H9 (cell line): ENCODE measurements around the gene FJX1. TPM values are rescaled to one million over a fixed set of nuclear protein-coding genes. Genes with fewer than 3 reads are reported as not detected.

Experiments used
- DNase-seq: peaks from one replicate; pipeline ENCODE4 v3.0.0-alpha.2; 2017
- H2AFZ ChIP-seq: one replicate; pipeline ENCODE4 v1.6.1; 2013; ENCODE audit warnings: mild to moderate bottlenecking, low read length, control low read depth, moderate library complexity
- H2AK5ac ChIP-seq: 2 replicates; pipeline ENCODE4 v1.6.1; 2013; ENCODE audit warnings: low read length, control low read depth, mixed read lengths; ENCODE audit not compliant: insufficient read length
- H2BK120ac ChIP-seq: one replicate; pipeline ENCODE4 v1.6.1; 2013; ENCODE audit warnings: low read depth, mild to moderate bottlenecking, low read length, control low read depth, inconsistent platforms; ENCODE audit not compliant: poor library complexity, severe bottlenecking
- H2BK12ac ChIP-seq: 2 replicates; pipeline ENCODE4 v1.6.1; 2013; ENCODE audit warnings: low read length, control low read depth, mixed read lengths, low read depth; ENCODE audit not compliant: insufficient read length
- H2BK15ac ChIP-seq: 2 replicates; pipeline ENCODE4 v1.6.1; 2013; ENCODE audit warnings: low read depth, low read length, control low read depth
- H2BK20ac ChIP-seq: one replicate; pipeline ENCODE4 v1.6.1; 2013; ENCODE audit warnings: low read depth, mild to moderate bottlenecking, low read length, control low read depth, inconsistent platforms; ENCODE audit not compliant: poor library complexity, severe bottlenecking
- H2BK5ac ChIP-seq: 2 replicates; pipeline ENCODE4 v1.6.1; 2013; ENCODE audit warnings: low read length, control low read depth, mixed read lengths; ENCODE audit not compliant: insufficient read length
- H3K14ac ChIP-seq: 2 replicates; pipeline ENCODE4 v1.6.1; 2013; ENCODE audit warnings: low read length, control low read depth; ENCODE audit not compliant: insufficient read depth
- H3K18ac ChIP-seq: 2 replicates; pipeline ENCODE4 v1.6.1; 2013; ENCODE audit warnings: low read depth, mild to moderate bottlenecking, mixed read lengths, low read length, control low read depth; ENCODE audit not compliant: insufficient read length
- H3K23ac ChIP-seq: 2 replicates; pipeline ENCODE4 v1.6.1; 2013; ENCODE audit warnings: low read length, control low read depth, mixed read lengths, low read depth; ENCODE audit not compliant: insufficient read length
- H3K23me2 ChIP-seq: 2 replicates; pipeline ENCODE4 v1.6.1; 2013; ENCODE audit warnings: low read depth, mild to moderate bottlenecking, mixed read lengths, low read length, control low read depth; ENCODE audit not compliant: insufficient read length, poor library complexity, severe bottlenecking
- H3K27ac ChIP-seq: 2 replicates; pipeline ENCODE4 v1.5.1; 2013; ENCODE audit warnings: low read length, control low read depth, mixed read lengths, low read depth; ENCODE audit not compliant: insufficient read length
- H3K27me3 ChIP-seq: 2 replicates; pipeline ENCODE4 v1.6.1; 2013; ENCODE audit warnings: low read length, control low read depth, inconsistent platforms; ENCODE audit not compliant: insufficient read depth
- H3K4ac ChIP-seq: 2 replicates; pipeline ENCODE4 v1.6.1; 2013; ENCODE audit warnings: low read depth, mild to moderate bottlenecking, control low read depth, inconsistent platforms, low read length, moderate library complexity
- H3K4me1 ChIP-seq: 2 replicates; pipeline ENCODE4 v1.6.1; 2013; ENCODE audit warnings: low read length, control low read depth, inconsistent platforms; ENCODE audit not compliant: insufficient read depth
- H3K4me2 ChIP-seq: 2 replicates; pipeline ENCODE4 v1.6.1; 2013; ENCODE audit warnings: low read length, control low read depth, mixed read lengths; ENCODE audit not compliant: insufficient read length, insufficient read depth
- H3K56ac ChIP-seq: 2 replicates; pipeline ENCODE4 v1.6.1; 2013; ENCODE audit warnings: low read depth, mild to moderate bottlenecking, mixed read lengths, low read length, control low read depth; ENCODE audit not compliant: insufficient read length
- H3K79me1 ChIP-seq: 2 replicates; pipeline ENCODE4 v1.6.1; 2013; ENCODE audit warnings: low read depth, mild to moderate bottlenecking, moderate library complexity, low read length, control low read depth, inconsistent platforms; ENCODE audit not compliant: insufficient read depth, poor library complexity, severe bottlenecking
- H3K79me2 ChIP-seq: 2 replicates; pipeline ENCODE4 v1.6.1; 2013; ENCODE audit warnings: low read length, control low read depth, inconsistent platforms; ENCODE audit not compliant: insufficient read depth
- H3K9ac ChIP-seq: 2 replicates; pipeline ENCODE4 v1.6.1; 2013; ENCODE audit warnings: low read length, control low read depth, mixed read lengths; ENCODE audit not compliant: insufficient read length; ENCODE audit errors: extremely low read depth
- H3K9me3 ChIP-seq: one replicate; pipeline ENCODE4 v1.6.1; 2013; ENCODE audit warnings: low read depth, low read length, inconsistent platforms; ENCODE audit not compliant: control insufficient read depth
- H3T11ph ChIP-seq: one replicate; pipeline ENCODE4 v1.6.1; 2013; ENCODE audit warnings: mild to moderate bottlenecking, low read length, control low read depth, inconsistent platforms
- H4K20me1 ChIP-seq: one replicate; pipeline ENCODE4 v1.6.1; 2013; ENCODE audit not compliant: control insufficient read depth, insufficient read length, insufficient read depth
- H4K5ac ChIP-seq: 2 replicates; pipeline ENCODE4 v1.6.1; 2013; ENCODE audit warnings: low read depth, mild to moderate bottlenecking, mixed read lengths, low read length, control low read depth; ENCODE audit not compliant: insufficient read length
- H4K8ac ChIP-seq: replicated peaks from 2 replicates; pipeline ENCODE4 v1.6.1; 2013; ENCODE audit warnings: low read length, control low read depth, mixed read lengths, low read depth; ENCODE audit not compliant: insufficient read length
- H4K91ac ChIP-seq: 2 replicates; pipeline ENCODE4 v1.6.1; 2013; ENCODE audit warnings: low read depth, mild to moderate bottlenecking, moderate library complexity, mixed read lengths, low read length, control low read depth; ENCODE audit not compliant: insufficient read length
- H3K27ac Mint-ChIP-seq, 3 experiments: 2 replicates in 2 of 3; 3 replicates in 1 of 3; pipeline ENCODE4 v1.8.0; 2020 to 2021; ENCODE audit warnings: mixed read lengths in 3 of 3, mild to moderate bottlenecking in 1 of 3, moderate library complexity in 1 of 3
- H3K27me3 Mint-ChIP-seq: 2 replicates; pipeline ENCODE4 v1.8.0; 2021; ENCODE audit warnings: low read depth, mild to moderate bottlenecking, moderate library complexity, mixed read lengths
- H3K36me3 Mint-ChIP-seq, 3 experiments: 2 replicates in 2 of 3; 3 replicates in 1 of 3; pipeline ENCODE4 v1.8.0; 2020 to 2021; ENCODE audit warnings: low read depth in 3 of 3, mixed read lengths in 3 of 3; ENCODE audit not compliant: insufficient read depth in 1 of 3
- H3K4me1 Mint-ChIP-seq, 2 experiments: 2 replicates each; pipeline ENCODE4 v1.8.0; 2020; ENCODE audit warnings: mixed read lengths in 2 of 2
- H3K4me3 Mint-ChIP-seq, 2 experiments: 2 replicates in 1 of 2; 3 replicates in 1 of 2; pipeline ENCODE4 v1.8.0; 2020 to 2021; ENCODE audit warnings: mild to moderate bottlenecking in 2 of 2, mixed read lengths in 2 of 2, moderate library complexity in 1 of 2
- H3K9me3 Mint-ChIP-seq, 2 experiments: 2 replicates in 1 of 2; 3 replicates in 1 of 2; pipeline ENCODE4 v1.8.0; 2020; ENCODE audit warnings: mild to moderate bottlenecking in 2 of 2, mixed read lengths in 2 of 2, moderate library complexity in 1 of 2
- WGBS: extraction: QIAGEN DNeasy Blood & Tissue Kit; methylation state at CpG from one replicate; pipeline ENCODE4 v1.1.7; 2013; ENCODE audit warnings: missing lambda C conversion rate, low lambda C conversion rate, mixed read lengths; ENCODE audit not compliant: insufficient read length; ENCODE audit errors: extremely low coverage; 5-methylcytosine and 5-hydroxymethylcytosine counted together
- total RNA-seq: library from RNA; stranded (reverse); gene quantifications from 2 replicates; pipeline ENCODE4 v1.2.1, GENCODE V29; 2021
- TF ChIP-seq, protein P1 (sequence below): fragments of 200-600 bp; sonication (generic); conservative IDR thresholded peaks from 3 replicates; pipeline ENCODE4 v1.8.0; 2021; ENCODE audit warnings: antibody characterized with exemption, mild to moderate bottlenecking

FJX1 gene
- total RNA-seq, 1 experiment from 2014 or later: 11.5 TPM

DNA sequence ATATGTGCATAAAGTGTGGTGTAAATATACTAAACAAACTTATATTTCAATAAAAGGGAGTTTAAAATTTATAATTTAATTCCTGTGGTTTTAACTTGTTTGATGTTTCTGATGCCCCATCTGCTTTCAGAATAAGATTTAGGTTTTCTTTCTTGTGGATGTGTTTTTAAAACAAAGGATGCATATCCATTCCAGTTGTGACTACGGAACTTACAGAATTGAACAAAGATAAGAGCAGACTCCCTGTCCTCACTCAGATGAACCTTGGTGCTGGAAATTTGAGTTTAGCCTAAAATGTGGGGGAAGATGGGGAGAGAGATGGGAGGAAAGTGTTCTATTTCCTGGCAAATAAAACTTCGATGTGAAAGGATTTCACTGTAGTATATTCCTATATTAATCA lies 2.5 kb downstream of the FJX1 start:
- Histone ChIP-seq H3K23ac (no peak overlapping the region), H4K5ac (no peak overlapping the region), H3K27me3 (peaks cover 5% of the 10 kb centered on the region; the same call in 1 of the 2 replicates), H2AFZ (no peak overlapping the region), H3K18ac (no peak overlapping the region), H2BK120ac (no peak overlapping the region), H2BK12ac (no peak overlapping the region), H2AK5ac (no peak overlapping the region), H3K14ac (no peak overlapping the region), H3K9ac (no peak overlapping the region), H4K91ac (no peak overlapping the region), H3K56ac (no peak overlapping the region), H4K20me1 (no peaks in the 10 kb centered on the region), H2BK5ac (no peak overlapping the region), H3K79me1 (no peaks in the 10 kb centered on the region), H4K8ac (no peak overlapping the region), H3K27ac (no peak overlapping the region), H3K4ac (no peak overlapping the region), H3K79me2 (no peaks in the 10 kb centered on the region), H3T11ph (no peak overlapping the region), H3K23me2 (peaks cover 17% of the 10 kb centered on the region), H2BK15ac (no peak overlapping the region), H3K4me1 (peaks cover 4% of the 10 kb centered on the region), H3K4me2 (no peak overlapping the region), H3K9me3 (no peaks in the 10 kb centered on the region), H2BK20ac (no peak overlapping the region)
- Mint-ChIP-seq H3K4me3 (peak overlapping the region; percentile 14 to 66; a peak in 3 of 5 replicates), H3K4me1 (peaks cover 28 to 32% of the 10 kb centered on the region in 2 experiments), H3K27me3 (peaks cover 36% of the 10 kb centered on the region), H3K9me3 (peaks cover 5 to 6% of the 10 kb centered on the region in 2 experiments; a peak in 4 of 5 replicates), H3K36me3 (peaks cover 0 to 4% (median 2%) of the 10 kb centered on the region in 3 experiments; a peak in 2 of 7 replicates), H3K27ac (no peak overlapping the region)
- WGBS: no CpG with 5 or more reads among the region's 2 CpGs
- TF ChIP-seq, protein P1, sequence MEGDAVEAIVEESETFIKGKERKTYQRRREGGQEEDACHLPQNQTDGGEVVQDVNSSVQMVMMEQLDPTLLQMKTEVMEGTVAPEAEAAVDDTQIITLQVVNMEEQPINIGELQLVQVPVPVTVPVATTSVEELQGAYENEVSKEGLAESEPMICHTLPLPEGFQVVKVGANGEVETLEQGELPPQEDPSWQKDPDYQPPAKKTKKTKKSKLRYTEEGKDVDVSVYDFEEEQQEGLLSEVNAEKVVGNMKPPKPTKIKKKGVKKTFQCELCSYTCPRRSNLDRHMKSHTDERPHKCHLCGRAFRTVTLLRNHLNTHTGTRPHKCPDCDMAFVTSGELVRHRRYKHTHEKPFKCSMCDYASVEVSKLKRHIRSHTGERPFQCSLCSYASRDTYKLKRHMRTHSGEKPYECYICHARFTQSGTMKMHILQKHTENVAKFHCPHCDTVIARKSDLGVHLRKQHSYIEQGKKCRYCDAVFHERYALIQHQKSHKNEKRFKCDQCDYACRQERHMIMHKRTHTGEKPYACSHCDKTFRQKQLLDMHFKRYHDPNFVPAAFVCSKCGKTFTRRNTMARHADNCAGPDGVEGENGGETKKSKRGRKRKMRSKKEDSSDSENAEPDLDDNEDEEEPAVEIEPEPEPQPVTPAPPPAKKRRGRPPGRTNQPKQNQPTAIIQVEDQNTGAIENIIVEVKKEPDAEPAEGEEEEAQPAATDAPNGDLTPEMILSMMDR: no peak
- no peak for DNase-seq
